ENCODE results near the gene RAD52. TPM values are rescaled to one million over a fixed set of nuclear protein-coding genes. Genes with fewer than 3 reads are reported as not detected.

RAD52 gene
- polyA plus RNA-seq, 3 donors, result 0.79 to 14.3 (median 1.1) TPM

DNA sequence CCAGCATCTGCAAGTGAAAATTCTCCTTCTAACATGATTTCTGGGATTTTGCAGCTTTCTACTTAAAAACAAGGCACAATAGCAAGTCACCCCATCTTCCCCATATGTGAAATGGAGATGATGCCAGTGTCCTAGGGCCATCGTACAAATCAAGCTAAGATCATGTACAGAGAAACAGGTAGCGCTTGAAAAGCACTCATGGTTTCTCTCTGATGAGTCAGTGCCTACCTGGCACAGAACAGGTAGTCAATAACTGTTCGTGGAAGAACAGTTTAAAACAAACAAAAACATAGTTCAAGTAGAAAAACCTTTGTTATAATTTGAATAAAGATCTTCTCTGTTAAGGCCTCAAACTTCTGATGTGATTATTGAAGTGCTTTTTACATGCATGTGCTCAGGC, 46.9 kb downstream of the RAD52 start:
- no peak for DNase-seq
- no peaks in the 10 kb centered on the region for H3K9me3 Mint-ChIP-seq
- H3K27ac Mint-ChIP-seq, result no peak overlapping the region
- H3K4me1 Mint-ChIP-seq, result peaks cover 33% of the 10 kb centered on the region
- H3K36me3 Mint-ChIP-seq, result peaks cover 85 to 98% of the 10 kb centered on the region in 2 donors
- H4K20me1 ChIP-seq (ENCODE audit: insufficient read depth, low read length), result peaks cover 70% of the 10 kb centered on the region
- peaks cover 0 to under 1% (median 0%) of the 10 kb centered on the region in 3 donors for H3K27me3 Mint-ChIP-seq (ENCODE audit: low read depth in 3 of 3)
- H3K4me2 ChIP-seq (replicated peaks; ENCODE audit: extremely low read depth, low read length, poor library complexity, severe bottlenecking), result no peak overlapping the region
- no peaks in the 10 kb centered on the region for H3K27me3 ChIP-seq (ENCODE audit: control insufficient read depth in 2 of 2, insufficient read depth in 2 of 2, low read length in 2 of 2)
- H3K4me1 ChIP-seq (ENCODE audit: control insufficient read depth in 1 of 2, insufficient read depth in 2 of 2, low read length in 2 of 2), result peaks cover 10 to 37% of the 10 kb centered on the region in 2 donors
- H3K9me3 ChIP-seq (replicated peaks in 1 of 2; ENCODE audit: control insufficient read depth in 1 of 2, insufficient read depth in 1 of 2, low read length in 2 of 2), result no peaks in the 10 kb centered on the region
- H3K9ac ChIP-seq (ENCODE audit: insufficient read depth, low read length, poor library complexity, severe bottlenecking), result no peak overlapping the region
- H3K4me3 ChIP-seq (replicated peaks in 1 of 3; ENCODE audit: low read depth in 2 of 3, low read length in 3 of 3), result no peak overlapping the region
- H3K36me3 ChIP-seq (replicated peaks in 1 of 2; ENCODE audit: control insufficient read depth in 1 of 2, insufficient read depth in 2 of 2, low read length in 2 of 2), result peaks cover 86 to 97% of the 10 kb centered on the region in 2 donors
- WGBS (ENCODE audit: insufficient coverage), result 100% methylated on average over 1 of the region's 3 CpGs
- no peak overlapping the region for H3K4me3 Mint-ChIP-seq
- no peak for TF ChIP-seq CTCF (IDR thresholded peaks at IDR 0.05)
- H3K79me2 ChIP-seq (ENCODE audit: insufficient read depth, low read length), result peaks cover 4% of the 10 kb centered on the region
- intact Hi-C loops (cut with micrococcal nuclease), result loop anchor here in 1 of 2 donors (10.0 kb wide), 1 partner anchor 192 kb away; no protein-coding TSS in a partner anchor
- H2AFZ ChIP-seq (ENCODE audit: insufficient read depth, low read depth, low read length, poor library complexity, severe bottlenecking), result no peak overlapping the region
- H3K27ac ChIP-seq (ENCODE audit: low read depth in 1 of 2, low read length in 2 of 2), result peak overlapping the region in 1 of 2 donors; percentile 68

GRCh38 chr12:897386-897785, 52.1 kb downstream of the RAD52 start:
- Histone ChIP-seq H3K4me3 (replicated peaks in 1 of 3; ENCODE audit: low read depth in 2 of 3, low read length in 3 of 3) (no peak overlapping the region), H2AFZ (ENCODE audit: insufficient read depth, low read depth, low read length, poor library complexity, severe bottlenecking) (no peak overlapping the region), H3K9ac (ENCODE audit: insufficient read depth, low read length, poor library complexity, severe bottlenecking) (no peak overlapping the region), H3K4me1 (ENCODE audit: control insufficient read depth in 1 of 2, insufficient read depth in 2 of 2, low read length in 2 of 2) (no peaks in the 10 kb centered on the region), H3K9me3 (replicated peaks in 1 of 2; ENCODE audit: control insufficient read depth in 1 of 2, insufficient read depth in 1 of 2, low read length in 2 of 2) (no peaks in the 10 kb centered on the region), H4K20me1 (ENCODE audit: insufficient read depth, low read length) (peaks cover 40% of the 10 kb centered on the region), H3K27me3 (ENCODE audit: control insufficient read depth in 2 of 2, insufficient read depth in 2 of 2, low read length in 2 of 2) (no peaks in the 10 kb centered on the region), H3K36me3 (replicated peaks in 1 of 2; ENCODE audit: control insufficient read depth in 1 of 2, insufficient read depth in 2 of 2, low read length in 2 of 2) (peaks cover 84 to 95% of the 10 kb centered on the region in 2 donors), H3K79me2 (ENCODE audit: insufficient read depth, low read length) (no peaks in the 10 kb centered on the region), H3K27ac (ENCODE audit: low read depth in 1 of 2, low read length in 2 of 2) (peak overlapping the region in 1 of 2 donors; percentile 31), H3K4me2 (replicated peaks; ENCODE audit: extremely low read depth, low read length, poor library complexity, severe bottlenecking) (no peak overlapping the region)
- intact Hi-C loops (cut with micrococcal nuclease), result loop anchor here in 1 of 2 donors (10.0 kb wide), 1 partner anchor 57 kb away; no protein-coding TSS in a partner anchor
- H3K27ac Mint-ChIP-seq, result peak overlapping the region in 6 of 7 donors; percentile 8 to 79 (median 30)
- no peak for TF ChIP-seq CTCF (IDR thresholded peaks at IDR 0.05)
- H3K4me3 Mint-ChIP-seq, result no peak overlapping the region
- WGBS (ENCODE audit: insufficient coverage), result 100% methylated on average over 4 of the region's 4 CpGs
- no peaks in the 10 kb centered on the region for H3K9me3 Mint-ChIP-seq
- DNase-seq, result no peak
- H3K36me3 Mint-ChIP-seq, result peaks cover 81 to 92% of the 10 kb centered on the region in 2 donors
- H3K27me3 Mint-ChIP-seq (ENCODE audit: low read depth in 3 of 3), result no peaks in the 10 kb centered on the region
- peaks cover 4% of the 10 kb centered on the region for H3K4me1 Mint-ChIP-seq

Data from CD14-positive monocyte (primary cell).